NCI-H2171 (cell line): ENCODE results near the gene ADCYAP1R1.
"Not testable (repeated sequence)": the region's sequence is repeated elsewhere in the genome, so short reads cannot be mapped to it uniquely, and the experiment has no call there.

Experiments used
- DNase-seq: peaks from one replicate; lab custom pipeline; 2025; lab: John Stamatoyannopoulos, UW

The ADCYAP1R1 gene

DNA sequence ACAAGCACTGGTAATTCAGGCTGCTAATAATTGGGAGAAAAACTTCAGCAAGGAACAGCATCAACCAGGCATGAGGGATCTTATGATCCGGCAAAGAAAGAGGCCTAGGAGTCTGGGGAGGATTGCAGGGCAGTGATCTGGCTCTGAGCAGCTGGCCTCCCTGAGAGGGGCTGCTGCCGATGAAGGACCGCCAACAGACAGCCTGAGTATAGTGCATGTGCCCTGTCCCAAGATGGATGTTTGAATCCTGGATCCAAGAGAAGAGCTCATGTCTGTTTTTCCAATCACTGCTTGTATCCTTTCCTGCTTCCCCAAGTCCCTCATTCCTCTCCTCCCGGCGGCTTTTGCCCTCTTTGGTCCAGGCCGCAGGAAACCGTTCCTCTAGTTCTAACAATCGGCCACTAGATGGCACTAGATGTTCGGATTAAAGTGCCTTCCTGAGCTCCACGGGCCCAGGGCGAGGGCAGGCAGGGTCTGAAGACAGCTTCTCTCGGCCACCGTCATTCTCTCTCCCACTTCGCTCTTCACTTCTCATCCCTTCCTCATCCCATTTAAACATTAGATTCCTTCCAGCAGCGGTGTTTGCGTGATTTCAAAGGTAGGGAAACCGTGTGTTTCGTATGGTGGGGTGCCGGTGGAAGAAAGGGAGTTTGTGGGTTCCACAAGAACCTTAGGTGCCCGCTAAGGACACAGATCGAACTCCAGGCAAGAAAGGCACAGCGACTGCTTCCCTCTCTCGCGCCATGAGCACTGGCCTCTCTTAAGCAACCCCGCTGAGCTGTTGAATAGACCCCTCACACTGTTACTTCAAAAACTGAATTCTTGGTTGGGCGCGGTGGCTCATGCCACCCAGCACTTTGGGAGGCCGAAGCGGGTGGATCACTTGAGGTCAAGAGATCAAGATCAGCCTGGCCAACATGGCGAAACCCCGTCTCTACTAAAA, 82.4 kb downstream of the ADCYAP1R1 start:
- DNase-seq: peak; percentile 84

DNA sequence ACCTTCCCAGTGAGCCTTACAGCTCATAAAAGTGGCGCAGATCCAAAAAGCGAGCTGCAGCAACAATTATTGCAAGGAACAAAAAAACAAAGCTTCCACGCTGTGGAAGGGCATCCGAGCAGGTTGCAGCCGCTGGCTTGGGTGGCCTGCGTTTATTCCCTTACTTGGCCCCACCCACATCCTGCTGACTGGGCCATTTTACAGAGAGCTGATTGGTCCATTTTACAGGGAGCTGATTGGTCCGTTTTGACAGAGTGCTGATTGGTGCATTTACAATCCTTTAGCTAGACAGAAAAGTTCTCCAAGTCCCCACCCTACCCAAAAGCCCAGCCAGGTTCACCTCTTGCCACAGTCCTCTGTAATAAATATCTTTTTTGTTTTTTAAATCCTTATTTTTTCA, 85.1 kb downstream of the ADCYAP1R1 start:
- no peak for DNase-seq

DNA sequence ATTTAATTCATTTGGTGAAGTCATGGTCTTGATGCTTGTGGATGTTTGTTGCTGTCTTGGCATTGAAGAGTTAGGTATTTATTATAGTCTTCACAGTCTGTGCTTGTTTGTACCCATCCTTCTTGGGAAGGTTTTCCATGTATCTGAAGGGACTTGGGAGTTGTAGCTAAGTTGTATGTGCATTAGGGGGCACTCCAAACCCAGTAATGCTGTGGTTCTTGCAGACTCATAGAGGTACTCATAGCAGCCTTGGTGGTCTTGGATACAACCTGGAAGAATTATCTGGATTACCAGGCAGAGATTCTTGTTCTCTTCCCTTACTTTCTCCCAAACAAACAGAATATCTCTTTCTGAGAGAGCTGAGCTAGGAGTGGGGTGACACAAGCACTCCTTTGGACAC, 93.2 kb downstream of the ADCYAP1R1 start:
- no peak for DNase-seq

DNA sequence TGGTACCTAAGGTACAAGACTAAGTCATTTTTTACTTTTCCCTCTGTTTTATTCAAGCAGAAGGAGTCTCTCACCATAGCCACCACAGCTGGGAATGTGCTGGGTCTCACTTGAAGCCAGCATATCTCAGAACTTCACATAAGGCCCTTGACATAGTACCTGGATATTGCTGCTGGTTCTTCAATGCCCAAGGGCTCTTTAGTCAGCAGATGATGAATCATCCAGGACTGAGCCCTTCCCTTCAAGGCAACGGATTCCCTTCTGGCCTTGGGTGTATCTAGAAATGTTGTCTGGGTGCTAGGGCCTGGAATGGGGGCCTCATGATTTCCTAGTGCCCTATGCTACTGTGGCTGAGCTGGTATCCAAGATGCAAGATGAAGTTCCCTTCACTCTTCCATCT, 93.9 kb downstream of the ADCYAP1R1 start:
- DNase-seq: no peak

DNA sequence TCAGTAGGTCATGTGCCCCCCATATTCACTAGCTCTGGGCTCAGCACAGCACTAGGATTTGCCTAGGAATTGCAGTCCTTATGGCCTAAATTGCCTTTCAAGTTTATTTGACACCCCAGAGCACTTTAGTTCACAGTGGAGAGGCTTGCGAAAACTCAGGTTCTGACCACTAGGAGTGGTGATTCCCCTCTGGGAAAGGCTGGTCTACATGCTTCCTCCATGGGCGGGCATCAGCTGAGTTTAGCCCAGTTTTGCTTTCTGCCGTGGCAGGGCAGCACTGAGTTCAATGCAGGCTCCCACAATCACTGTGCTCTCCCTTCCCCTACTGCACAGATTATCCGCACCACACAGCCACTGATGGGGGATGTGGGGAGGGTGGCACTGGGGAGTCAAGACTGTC, 94.4 kb downstream of the ADCYAP1R1 start:
- no peak for DNase-seq

DNA sequence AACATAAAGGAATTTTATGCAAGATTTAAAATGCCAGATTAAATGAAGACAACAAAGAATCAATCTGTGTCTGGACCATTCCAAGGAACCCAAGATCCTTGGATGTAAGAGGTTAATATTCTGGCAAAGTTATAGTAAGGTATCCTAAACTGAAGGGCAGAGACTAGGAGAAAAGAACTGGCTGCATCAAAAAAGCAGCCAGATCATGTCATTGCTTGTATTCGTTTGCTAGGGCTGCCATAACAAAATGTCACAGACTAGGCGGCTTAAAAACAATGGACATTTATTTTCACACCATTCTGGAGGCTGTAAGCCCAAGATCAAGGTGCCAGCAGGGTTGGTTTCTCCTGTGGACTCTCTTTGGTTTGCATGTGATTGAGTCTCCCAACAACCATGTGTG, 99.7 kb downstream of the ADCYAP1R1 start:
- DNase-seq: no peak

DNA sequence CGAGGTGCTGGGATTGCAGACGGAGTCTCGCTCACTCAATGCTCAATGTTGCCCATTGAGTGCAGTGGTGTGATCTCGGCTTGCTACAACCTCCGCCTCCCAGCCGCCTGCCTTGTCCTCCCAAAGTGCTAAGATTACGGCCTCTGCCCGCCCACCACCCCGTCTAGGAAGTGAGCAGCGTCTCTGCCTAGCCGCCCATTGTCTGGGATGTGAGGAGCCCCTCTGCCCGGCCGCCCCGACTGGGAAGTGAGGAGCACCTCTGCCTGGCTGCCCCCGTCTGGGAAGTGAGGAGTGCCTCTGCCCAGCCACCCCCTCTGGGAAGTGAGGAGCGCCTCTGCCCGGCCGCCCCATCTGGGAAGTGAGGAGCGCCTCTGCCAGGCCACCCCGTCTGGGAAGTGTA, 101.2 kb downstream of the ADCYAP1R1 start:
- DNase-seq: not testable (repeated sequence)

DNA sequence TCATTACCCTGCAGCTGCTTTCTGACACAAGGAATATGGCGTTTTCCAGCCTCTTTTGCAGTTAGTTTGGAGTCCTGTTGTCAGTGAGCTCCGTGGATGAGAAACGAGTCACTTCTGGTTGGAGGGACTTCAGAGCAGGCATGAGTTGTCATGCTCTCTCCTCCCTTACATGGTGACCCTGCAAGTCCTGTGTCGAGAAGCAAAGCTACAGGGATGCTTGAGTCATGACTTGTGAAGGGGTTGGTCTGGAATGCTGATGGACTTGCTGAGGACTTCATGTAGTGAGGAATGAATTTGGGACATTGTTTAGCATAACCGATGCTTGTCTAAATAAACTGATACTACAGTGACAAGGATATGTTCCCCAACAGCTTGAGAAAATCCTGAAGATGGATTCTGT, 108.8 kb downstream of the ADCYAP1R1 start:
- no peak for DNase-seq
